GM21526 (cell line): Measurements from ENCODE around the gene SLIT3.

Experiments used
- ATAC-seq: cut with Tn5 transposase; IDR thresholded peaks from one replicate; pipeline ENCODE4 v1.9.1; 2021; ENCODE audit warnings: moderate library complexity; ENCODE audit not compliant: unreplicated experiment, low FRiP score

SLIT3 gene

DNA sequence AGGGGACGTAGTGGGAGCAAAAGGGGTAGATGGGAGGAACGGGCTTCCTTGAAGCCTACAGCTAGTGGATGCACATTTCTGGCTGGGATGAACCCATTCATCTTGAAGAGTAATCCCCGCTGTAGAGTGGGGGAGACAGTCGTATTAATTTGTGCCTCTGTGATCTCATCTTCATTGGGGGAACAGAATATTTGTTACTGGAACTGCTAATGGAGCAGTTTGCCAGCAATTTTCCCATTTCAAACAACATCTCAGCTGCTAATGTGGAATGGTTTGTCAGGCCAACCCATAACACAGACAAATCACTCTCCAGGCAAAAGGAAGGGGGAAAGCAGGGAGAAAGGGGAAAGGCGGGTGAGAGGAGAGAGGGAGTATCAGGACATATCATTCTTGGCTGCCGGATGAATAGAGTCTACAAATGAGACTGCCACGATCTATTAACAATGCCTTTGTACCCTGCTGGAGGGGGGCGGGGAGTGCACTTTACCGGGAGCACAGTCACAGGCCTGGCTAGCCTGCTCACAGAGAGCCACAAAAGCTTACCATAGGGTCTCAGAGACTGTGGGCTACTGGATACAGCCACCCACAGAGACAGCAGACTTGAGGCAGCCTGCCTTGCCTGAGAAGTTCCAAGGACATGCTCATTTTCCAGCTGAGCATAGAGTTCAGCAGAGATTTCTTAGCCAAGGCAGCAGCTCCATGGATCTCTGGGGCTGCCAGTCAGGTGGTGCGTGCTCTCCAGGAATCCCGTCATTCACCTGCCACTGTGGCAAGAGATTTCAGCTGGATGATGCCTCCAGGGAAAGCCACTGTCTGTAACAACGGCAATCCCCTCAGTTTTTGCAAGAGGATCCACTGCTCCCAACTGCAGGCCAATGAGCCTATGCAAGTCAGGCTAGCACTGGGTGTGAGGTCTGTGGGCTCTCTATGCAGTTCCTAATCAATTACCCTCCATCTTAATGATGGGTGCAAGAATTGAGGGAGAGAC, 504.1 kb downstream of the SLIT3 start:
- ATAC-seq: no peak

DNA sequence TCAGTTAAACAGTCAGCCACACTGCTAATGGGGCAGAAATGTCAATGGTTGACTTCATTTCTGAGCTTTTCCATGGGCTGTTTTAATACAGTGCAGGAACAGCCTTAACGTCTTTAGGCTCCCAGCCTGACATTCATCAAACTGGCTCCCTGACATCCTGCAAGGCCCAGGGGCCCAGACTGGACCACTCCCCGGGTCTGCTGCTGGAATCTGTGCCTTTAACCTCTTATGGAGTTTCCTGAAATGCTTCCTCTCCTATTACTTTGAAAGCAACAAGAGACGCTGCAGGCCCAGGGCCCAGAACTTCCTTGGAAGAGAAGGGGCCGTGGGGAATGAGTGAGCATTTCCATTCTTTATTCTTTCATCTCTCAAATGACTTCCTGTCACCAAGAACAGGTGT, 504.9 kb downstream of the SLIT3 start:
- no peak for ATAC-seq

DNA sequence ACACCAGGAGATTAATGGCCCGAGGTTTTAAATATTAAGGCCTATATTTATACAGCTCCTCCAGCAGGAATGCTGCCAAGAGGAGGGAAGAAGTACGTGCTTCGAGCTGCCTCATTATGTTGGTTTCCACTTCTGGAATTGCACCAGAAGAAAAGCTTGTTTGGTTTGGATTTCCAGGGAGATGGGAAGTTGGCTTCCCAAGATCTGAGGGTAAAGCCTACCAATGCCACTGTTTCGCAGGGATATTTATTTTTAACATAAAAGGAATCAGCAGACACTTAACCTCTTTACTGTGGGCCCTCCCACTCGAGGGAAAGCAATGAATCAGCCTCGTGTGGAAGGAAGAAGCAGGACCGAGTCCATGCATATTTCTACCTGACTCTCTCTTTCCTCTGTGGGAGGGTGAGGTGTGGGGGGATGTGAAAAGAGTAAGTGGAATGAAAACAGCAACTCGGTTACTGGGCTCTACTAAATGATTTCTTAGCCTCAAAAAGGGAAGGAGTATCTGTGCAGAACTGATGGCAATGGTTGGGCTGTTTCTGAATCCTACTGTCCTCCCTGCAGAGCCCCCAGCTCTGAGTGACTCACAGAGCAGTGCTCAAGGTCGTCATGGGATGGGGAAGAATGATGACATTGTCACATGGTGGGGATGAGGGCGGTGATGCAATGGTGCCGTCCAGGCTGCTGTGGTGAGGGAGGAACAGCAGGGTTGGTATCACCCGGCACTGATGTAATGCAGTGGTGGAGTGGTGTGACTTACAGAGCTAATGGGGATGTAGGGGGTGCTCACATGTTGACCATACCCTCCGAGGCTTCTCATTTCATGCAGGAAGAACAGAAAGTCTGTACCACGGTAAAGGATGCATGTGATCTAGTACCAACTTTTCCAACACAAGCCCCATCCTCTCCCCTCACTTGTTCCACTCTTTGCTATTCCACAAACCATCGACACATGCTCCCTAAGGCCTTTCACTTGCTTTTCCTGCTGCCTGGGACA, 506.8 kb downstream of the SLIT3 start:
- ATAC-seq: no peak

DNA sequence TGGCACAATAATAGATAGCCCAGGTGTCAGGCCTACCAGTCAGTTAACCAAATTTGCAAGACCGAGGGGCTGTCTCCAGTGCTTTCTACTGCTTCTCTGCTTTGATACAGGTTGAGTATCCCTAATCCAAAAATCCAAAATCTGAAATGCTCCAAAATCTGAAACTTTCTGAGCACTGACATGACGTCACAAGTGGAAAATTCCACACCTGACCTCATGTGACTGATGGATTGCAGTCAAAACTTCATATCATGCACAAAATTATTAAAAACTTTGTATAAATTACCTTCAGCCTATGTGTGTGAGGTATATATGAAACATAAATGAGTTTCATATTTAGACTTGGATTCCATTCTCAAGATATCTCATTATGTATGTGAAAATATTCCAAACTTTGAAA, 508.3 kb downstream of the SLIT3 start:
- no peak for ATAC-seq

DNA sequence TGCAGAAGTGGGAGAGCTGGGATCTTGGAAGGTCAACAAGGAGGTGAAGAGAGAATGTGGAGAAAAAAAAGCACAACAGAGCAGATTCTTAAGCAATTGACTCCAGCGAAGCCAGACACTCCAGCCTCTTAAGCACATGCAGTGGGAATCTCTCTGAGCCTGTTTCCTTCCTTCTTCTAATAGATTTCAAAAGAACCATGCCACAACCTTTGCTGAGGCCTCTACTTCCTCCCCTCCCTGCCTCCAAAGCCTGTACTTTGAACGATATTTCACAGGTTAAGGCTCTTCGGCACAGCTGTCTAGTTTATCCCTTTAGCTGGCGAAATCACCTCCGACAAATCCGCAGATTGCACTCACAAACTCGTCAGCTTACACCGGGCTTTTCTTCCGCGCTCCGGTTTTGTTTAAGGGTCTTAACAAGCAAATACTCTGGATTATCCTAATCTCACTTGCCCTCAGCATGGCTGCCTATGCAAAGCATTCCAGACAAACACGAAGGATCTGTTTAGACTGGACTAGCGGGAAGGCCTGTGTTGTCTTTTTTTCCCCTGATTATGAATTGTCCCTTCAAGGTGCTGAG, 510.2 kb downstream of the SLIT3 start:
- ATAC-seq: no peak

DNA sequence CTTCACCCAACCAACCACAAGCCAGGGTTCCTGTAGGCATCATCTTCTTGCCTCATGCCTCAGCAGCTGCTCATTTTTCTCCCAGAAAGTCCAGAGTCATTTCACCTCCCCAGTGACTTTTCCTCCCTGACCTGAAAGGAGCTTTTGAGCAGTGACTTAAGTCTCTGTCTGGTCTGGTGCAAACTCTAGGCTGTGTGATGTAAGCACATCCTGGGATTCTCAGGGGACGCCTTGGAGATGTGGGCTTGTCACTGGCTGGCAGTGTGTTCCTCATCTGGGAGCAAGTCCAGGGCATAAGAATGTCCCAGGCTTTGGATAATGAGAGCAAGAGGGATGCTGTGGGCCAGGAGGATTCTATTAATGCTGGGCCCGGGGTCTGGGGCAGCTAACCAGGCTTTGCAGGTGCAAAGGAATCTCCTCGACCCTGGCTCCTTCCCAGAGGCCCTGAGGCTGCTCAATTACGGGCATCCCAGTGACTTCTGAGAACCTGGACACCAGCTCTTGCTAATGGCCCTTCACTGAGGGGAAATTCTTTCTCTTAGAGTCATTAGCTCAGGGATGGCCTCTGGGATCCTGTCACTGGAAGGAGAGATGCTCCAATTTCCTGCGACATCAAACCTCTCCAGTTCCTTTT, 510.8 kb downstream of the SLIT3 start:
- no peak for ATAC-seq

DNA sequence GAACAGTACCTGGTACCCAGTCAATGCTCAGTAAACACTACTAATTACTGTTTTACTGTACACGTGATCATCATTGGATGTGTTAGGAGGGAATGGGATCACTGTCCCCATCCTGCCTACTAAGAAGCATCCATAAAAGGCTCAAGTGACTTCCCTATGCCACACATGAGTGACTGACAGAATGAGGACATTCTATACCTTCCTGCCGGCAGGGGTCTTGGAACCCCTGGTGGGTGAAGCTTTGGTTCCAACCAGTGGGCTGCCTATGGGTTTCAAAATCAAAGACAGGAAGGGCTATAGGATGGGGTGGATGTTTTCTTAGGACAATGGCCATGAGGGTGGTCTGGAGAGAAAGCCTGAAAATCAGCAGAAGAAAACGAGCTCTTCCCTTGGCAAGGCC, 512.2 kb downstream of the SLIT3 start:
- no peak for ATAC-seq

DNA sequence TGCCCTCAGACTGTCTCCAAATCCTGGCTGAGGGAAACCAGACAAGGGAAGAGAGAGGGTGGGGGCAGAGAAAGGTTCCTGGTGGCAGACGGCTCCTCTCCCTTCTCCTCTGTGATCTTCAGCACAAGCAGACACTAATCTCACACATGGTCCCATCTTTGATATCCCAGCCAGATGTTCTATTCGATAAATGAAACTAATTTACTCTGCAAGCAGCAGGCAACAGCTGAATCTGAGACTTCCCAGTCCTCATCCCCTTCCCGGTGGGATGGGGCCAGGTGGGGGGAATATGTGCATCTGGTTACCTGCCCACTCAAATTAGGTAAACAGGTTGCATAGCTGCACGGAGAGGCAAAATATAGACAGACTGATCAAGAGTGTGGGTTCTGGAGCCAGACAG, 512.8 kb downstream of the SLIT3 start:
- ATAC-seq: no peak

DNA sequence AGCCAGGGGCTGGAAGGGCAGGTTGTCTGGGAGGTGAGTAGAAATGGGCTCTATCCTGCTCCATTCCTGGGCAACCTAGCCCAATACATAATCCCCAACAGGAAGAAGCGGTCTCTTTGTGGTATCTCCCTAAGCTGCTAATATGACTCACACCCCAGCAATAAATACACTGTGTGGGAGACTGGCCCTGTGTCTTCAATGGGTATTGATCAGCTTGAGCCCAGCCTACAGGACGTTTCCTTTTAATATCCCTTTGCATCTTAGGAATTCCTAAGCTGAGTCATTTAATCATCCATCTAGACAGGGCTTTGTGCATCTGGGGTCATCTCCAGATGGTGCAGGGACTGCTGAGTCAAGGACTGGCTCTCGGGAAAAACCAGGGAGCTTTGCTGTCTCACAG, 514.8 kb downstream of the SLIT3 start:
- no peak for ATAC-seq

DNA sequence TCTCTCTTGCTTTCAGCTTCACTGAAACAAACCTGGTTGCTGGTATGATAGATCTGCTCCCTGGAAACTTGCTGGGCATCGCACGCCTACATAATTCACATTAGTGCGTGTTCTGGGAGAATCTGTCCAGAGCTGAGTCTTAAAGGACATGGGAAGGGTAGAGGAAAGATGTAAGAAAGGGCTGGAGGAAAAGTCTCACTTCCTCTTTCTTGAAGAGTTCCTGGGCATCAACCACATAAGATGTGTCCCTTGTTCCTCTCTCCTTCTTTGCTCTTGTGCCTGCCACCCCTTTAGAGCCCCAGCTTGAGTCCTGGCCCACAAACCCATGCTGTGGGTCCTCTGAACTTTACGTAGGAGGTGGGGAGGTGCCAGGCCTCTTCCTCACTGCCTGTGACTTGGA, 516.5 kb downstream of the SLIT3 start:
- ATAC-seq: no peak

DNA sequence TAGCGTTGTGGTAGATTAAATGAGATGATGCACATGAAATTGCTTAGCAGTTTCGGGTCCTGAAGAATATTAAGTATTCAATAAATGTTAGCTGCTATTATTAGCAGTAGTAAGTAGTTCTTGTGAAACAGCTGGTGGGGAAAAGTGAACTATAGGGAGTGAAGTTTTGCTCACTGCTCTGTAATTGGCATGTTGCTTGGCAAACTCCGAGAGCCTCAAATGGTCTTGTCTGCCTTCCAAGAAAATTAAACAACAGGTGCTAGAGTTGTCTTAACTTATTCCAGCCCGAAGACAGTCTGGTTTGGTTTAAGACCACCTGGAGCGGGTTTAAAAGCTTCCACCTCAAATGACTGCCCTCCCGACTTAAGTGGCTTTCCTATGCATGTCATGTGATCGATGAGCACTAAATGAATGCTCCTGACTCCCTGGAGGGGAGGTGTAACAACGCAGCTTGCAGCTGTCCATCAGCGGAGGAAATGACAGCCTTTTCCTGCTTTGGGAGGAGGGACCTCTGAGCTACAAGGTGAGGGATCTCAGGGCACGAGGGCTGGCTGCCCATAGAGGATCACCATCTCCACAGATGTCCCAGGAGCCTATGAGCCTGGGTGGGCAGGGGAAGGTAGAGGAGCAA, 518.9 kb downstream of the SLIT3 start:
- no peak for ATAC-seq

DNA sequence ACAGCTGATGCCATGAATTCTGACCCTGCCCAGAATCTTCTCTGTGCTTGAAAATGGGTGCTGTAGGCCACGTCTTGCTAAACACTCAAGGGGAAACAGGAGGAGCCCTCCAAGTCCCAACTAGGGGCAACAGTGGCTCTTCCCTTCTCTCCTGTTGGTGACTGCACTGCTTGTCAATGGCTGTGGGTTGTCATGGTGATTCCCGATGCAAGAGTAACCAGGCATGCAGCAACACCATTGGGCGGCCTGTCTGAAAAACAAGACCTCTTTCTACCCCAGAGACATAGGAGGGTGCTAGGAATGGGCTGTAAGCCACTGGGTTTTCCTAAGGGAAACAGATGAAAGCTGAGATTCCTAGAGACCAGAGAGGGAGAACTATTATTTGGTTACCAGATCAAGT, 520.1 kb downstream of the SLIT3 start:
- ATAC-seq: no peak

DNA sequence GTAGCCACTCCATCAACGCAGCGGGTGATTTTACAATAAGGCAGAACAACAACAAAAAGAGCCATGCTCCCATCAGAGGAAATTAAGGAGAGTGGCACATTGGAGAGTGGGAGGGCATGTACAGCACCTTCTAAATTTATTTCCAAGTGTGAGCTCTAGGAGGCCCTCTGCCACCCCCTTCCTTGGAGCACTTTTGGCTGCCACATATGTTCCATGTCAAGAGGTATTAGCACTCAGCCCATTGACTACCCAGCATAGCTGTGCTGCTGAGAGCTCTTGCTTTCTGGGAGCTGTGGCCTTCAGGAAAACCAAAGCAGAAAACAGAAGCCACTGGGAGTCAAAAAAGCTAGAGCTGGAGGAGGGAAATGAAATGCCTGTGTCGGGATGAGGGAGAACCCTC, 521.6 kb downstream of the SLIT3 start:
- ATAC-seq: no peak

DNA sequence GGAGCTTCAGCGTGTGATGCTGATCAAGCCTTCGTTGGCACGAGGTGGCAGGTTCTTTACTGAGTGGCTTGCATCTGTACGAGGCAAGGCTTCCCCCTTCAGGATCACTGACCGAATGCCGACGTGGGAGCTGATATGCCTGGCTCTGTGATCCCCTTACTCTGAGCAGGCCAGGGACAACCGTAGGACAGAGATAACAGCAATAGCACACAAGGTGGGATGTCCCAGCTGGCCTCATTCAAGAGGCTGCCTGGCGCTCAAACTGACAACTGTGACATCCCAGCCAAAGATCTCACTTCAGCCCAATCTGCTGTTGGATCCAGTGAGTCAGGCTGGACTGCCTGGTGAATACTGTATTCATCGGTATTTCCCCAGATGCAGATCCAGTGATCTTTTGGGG, 522.4 kb downstream of the SLIT3 start:
- no peak for ATAC-seq

DNA sequence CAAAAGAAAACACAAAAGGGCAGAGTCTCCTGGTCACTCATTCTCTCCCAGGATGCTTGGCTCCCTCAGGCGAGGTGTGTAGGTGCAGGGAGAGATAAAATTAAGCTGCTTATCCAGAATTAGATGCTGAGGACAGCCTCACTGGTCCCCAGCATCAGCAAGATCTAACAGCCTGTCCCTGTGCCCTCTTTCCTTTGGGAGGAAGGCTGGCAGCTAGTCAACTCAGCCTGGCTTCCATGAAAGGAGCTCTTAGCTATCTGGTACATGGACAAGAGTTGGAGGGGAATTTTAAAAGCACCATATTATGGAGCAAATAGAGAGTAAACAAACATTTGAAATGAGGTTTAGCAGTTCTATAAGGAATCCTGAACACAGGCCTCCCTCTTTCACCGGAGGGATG, 523.3 kb downstream of the SLIT3 start:
- no peak for ATAC-seq

DNA sequence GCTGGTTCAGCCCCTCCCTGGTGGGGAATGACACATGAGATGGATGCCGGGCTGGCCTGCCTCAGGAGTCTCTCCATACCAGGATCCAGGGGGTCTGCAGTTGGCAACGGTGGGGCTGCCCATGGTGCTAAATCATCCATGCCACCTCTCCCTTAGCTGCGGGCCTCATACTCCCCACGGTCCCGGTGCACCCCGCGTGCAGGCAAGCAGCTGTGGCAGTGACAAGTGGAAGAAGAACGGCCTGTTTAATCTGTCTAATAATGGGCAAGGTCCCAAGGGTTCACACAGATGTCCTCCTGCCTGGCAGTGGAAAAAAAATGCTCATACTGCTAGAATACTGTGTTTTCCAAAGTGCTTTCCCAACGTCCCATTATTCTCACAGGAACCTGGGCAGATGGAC, 524.9 kb downstream of the SLIT3 start:
- no peak for ATAC-seq

DNA sequence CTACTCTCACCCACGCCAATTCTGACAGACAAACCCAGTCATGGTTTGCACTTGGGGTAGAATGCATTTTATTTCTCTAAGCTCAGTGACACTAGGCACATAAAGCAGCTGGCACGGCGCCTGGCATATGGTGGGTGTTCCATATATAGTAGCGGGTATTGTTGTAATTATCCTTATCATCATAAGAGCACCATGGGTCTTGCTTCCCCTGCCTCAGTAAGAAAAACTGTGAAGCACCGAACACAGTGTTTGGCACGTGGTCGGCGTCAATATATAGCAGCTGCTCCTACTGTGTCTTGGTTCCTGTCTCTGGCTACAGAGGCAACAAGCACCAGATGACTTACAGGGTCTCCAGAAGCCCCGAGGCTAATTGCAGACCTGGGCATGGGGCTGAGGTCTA, 527.7 kb downstream of the SLIT3 start:
- no peak for ATAC-seq

DNA sequence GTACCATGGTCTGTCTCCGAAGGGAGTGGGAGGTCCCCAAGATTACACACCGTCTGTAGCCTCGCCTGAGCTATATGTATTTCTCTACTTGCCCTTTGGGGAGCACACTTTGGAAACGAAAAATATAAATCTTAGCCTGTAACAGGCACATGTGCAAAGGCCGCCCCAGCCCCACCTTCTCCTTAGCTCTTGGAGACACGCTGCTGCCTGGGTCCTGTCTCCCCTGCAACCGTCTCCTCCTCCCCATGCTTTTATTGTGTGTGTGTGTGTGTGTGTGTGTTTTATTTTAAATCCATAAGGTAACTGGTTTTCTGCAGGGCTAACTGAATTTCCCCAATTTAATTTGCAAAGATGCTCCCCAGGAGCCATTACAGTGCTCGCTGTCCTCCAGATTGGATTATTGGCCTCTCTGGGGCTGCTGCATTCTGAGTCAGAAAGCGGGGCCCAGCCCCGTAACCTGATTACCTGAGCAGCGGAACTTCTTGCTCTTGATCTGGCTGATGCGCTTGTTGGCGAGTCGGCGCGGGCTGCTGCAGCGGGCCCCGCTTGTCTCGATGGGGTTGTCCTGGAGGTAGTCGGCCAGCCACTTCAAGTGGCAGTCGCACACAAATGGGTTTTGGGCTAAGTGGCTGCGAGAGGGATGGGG, 528.5 kb downstream of the SLIT3 start:
- ATAC-seq: no peak

DNA sequence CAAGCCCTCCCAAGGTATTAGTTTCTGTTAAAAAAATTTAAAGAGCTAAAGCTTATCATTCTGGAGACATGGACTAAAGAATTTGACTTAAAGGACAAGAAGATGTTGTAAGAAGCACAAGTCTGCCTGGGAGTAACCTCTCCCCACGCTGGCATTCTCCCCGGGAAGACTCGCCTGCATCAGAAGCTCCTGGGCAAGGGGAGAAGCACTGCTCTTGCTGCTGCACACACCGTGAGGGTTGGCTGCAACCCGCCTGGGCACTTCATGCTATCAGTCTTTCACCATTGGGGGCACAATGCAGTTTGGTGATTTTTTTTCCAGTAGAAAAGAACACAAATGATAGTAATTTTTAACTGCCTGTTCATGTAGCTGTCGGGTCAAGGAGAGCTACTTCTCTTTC, 529.3 kb downstream of the SLIT3 start:
- no peak for ATAC-seq

DNA sequence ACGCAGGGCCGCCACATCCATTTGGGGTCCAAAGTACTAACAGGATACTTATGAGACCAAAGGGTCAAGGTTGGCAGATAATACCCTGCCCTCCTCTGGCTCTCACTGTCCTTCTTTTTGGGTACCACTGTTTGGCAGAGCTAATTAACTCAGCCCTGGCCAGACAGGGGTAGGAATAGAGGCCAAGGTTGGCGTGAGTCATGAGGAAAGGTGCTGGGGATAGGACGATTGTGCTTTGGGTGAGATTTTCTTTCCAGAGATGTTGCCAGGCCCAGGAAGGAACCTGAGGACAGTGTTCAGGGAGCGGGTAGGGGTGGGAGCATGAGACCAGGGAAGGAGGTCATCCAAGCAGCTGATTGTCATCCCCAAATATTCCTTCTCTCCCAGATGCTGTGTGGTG, 529.9 kb downstream of the SLIT3 start:
- no peak for ATAC-seq
